Thyroid gland (tissue), 4 donors: ENCODE measurements around the gene ZSCAN29.
A peak's percentile ranks its signal among the peaks of the same experiment; 100 is the strongest.

Experiments
- POLR2A ChIP-seq, 2 donors: fragments of 450-650 bp; IDR thresholded peaks; one replicate each; pipeline ENCODE4 v1.6.1; 2017; ENCODE audit warnings: antibody characterized with exemption in 2 of 2, mild to moderate bottlenecking in 2 of 2, moderate library complexity in 1 of 2
- TF ChIP-seq, protein P1 (sequence below), 6 experiments: fragments of 200-600 bp in 3 of 6; fragments of 450-650 bp in 3 of 6; sonication (generic) in 3 of 6; IDR thresholded peaks; one replicate each; pipeline ENCODE4 v1.5.1; 2016 to 2019; ENCODE audit warnings: antibody characterized with exemption in 6 of 6, mild to moderate bottlenecking in 2 of 6, inconsistent platforms in 1 of 6, moderate library complexity in 1 of 6

DNA sequence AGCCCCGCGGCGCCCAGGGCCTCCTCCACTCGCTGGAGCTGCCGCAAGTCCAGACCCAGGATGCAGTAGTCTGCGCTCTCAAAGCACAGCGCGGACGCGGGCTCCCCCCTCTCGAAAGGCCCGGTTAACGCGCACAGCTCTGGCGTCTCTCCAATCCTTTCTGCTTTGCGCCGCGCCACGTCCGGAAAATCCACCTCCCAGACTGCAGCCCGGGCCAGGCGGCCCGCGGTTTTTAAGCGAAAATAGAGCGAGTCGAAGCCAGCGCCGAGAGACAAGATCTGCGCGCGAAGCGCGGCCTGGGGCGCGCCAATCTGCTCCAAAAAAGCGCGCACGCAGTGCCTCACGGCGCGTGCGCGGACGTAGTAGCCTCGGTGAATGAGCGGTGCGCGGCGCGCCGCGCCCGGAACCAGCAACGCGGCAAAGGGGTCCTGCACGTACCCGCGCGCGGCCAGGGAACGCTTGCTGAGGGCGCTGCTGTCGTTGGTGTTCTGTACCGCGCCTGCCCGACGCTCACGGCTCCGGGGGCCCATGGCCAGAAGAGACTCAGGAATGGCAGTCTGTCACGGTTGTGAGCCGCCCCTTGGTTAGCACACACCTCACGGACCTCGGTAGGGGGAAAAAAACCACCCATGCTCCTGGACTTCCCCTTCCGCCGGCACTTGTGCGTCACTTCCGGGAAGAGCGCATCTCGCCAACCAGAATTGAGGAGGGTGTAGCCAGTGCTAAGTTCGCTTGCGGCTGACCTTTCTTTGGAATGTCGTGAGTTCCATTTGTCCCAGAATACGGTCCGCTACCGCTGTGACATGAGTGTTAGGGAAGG lies 40.7 kb downstream of the ZSCAN29 start, which contains the start of gene LCMT2:
- TF ChIP-seq, protein P1, sequence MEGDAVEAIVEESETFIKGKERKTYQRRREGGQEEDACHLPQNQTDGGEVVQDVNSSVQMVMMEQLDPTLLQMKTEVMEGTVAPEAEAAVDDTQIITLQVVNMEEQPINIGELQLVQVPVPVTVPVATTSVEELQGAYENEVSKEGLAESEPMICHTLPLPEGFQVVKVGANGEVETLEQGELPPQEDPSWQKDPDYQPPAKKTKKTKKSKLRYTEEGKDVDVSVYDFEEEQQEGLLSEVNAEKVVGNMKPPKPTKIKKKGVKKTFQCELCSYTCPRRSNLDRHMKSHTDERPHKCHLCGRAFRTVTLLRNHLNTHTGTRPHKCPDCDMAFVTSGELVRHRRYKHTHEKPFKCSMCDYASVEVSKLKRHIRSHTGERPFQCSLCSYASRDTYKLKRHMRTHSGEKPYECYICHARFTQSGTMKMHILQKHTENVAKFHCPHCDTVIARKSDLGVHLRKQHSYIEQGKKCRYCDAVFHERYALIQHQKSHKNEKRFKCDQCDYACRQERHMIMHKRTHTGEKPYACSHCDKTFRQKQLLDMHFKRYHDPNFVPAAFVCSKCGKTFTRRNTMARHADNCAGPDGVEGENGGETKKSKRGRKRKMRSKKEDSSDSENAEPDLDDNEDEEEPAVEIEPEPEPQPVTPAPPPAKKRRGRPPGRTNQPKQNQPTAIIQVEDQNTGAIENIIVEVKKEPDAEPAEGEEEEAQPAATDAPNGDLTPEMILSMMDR (IDR thresholded peaks at IDR 0.05) = no peak
- peak in 1 of 2 donors; percentile 83 for TF ChIP-seq POLR2A (IDR thresholded peaks at IDR 0.05)
